Naive B cell (primary cell): ENCODE data around the gene STAT5B. TPM values are rescaled to one million over a fixed set of nuclear protein-coding genes. Genes with fewer than 3 reads are reported as not detected.
"Not testable (repeated sequence)": the region's sequence is repeated elsewhere in the genome, so short reads cannot be mapped to it uniquely, and the experiment has no call there.

Experiments
- ATAC-seq, 2 donors: fragments of 150-1000 bp; cut with Tn5 transposase; 2 replicates each; pipeline ENCODE4 v1.10.0; 2021; ENCODE audit warnings: low read depth in 2 of 2, mild to moderate bottlenecking in 2 of 2, moderate library complexity in 2 of 2
- DNase-seq: peaks from one replicate; pipeline ENCODE4 v3.0.0; 2022
- H3K27ac Mint-ChIP-seq, 6 donors: one replicate each; pipeline ENCODE4 v1.8.0; 2020 to 2022; ENCODE audit warnings: mild to moderate bottlenecking in 6 of 6, mixed read lengths in 6 of 6, moderate library complexity in 5 of 6, inconsistent platforms in 2 of 6
- H3K27me3 Mint-ChIP-seq, 3 donors: one replicate each; pipeline ENCODE4 v1.8.0; 2021 to 2022; ENCODE audit warnings: mixed read lengths in 3 of 3, mild to moderate bottlenecking in 1 of 3
- H3K36me3 Mint-ChIP-seq, 2 donors: one replicate each; pipeline ENCODE4 v1.8.0; 2020 to 2022; ENCODE audit warnings: mixed read lengths in 2 of 2, inconsistent platforms in 1 of 2, mild to moderate bottlenecking in 1 of 2
- H3K4me1 Mint-ChIP-seq, 3 donors: one replicate each; pipeline ENCODE4 v1.8.0; 2020 to 2022; ENCODE audit warnings: mixed read lengths in 3 of 3, inconsistent platforms in 1 of 3, mild to moderate bottlenecking in 1 of 3, moderate library complexity in 1 of 3
- H3K4me3 Mint-ChIP-seq, 8 donors: one replicate each; pipeline ENCODE4 v1.8.0; 2020 to 2022; ENCODE audit warnings: mild to moderate bottlenecking in 8 of 8, mixed read lengths in 8 of 8, moderate library complexity in 8 of 8, inconsistent platforms in 2 of 8
- H3K9me3 Mint-ChIP-seq, 7 donors: one replicate each; pipeline ENCODE4 v1.8.0; 2020 to 2022; ENCODE audit warnings: mixed read lengths in 7 of 7, mild to moderate bottlenecking in 5 of 7, inconsistent platforms in 2 of 7, moderate library complexity in 1 of 7
- polyA plus RNA-seq, 6 donors: library from polyadenylated mRNA; unstranded; fragments of 300-500 nt; fragmentation: Illumina TruSeq; gene quantifications; one replicate each; pipeline ENCODE4 v1.2.3, GENCODE V29; 2021; ENCODE audit warnings: low read depth in 6 of 6

Gene STAT5B
- polyA plus RNA-seq, 6 donors from 2014 or later: 22.8 to 52.6 (median 42.6) TPM

DNA sequence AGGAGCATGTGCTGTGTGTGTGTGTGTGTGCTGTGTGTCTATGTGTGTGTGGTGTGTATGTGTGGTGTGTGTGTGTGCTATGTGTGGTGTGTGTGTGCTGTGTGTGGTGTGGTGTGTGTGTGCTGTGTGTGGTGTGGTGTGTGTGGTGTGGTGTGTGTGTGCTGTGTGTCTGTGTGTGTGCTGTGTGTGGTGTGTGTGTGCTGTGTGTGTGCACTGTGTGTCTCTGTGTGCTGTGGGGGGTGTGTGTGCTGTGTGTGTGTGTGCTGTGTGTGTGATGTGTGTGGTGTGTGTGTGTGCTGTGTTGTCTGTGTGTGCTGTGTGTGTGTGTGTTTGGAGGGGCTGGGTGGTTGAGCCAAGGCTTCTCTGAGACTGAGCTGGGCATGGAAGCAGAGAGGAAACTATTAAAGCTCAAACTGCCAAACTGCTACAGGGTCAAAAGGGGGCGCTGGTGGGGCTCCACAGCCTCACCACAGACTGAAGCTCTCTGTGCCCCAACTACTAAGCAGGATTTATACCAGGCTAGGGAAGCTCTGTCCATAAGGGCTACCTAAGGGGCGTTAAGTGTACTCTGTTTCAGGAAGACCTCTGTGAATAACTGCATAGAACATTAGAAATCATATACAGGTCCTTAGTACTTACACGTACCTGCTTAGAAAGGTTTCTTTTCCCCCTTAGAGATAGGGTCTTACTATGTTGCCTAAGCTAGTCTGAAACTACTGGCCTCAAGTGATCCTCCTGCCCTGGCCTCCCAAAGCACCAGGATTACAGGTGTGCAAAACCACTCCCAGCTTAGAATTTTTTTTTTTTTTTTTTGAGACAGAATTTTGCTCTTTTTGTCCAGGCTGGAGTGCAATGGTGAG lies 54.1 kb downstream of the STAT5B start:
- Mint-ChIP-seq H3K36me3 (peaks cover 8 to 21% of the 10 kb centered on the region in 2 donors), H3K27ac (peak overlapping the region in 5 of 6 donors; percentile 4 to 93 (median 55)), H3K4me1 (peaks cover 5 to 10% (median 8%) of the 10 kb centered on the region in 3 donors), H3K4me3 (no peak overlapping the region), H3K27me3 (no peaks in the 10 kb centered on the region), H3K9me3 (no peaks in the 10 kb centered on the region)
- peak; percentile 24 for DNase-seq
- peak; percentile 67 to 80 for ATAC-seq

GRCh38 chr17:42219280-42219679 lies 56.9 kb downstream of the STAT5B start:
- not testable (repeated sequence) for DNase-seq, H3K27ac Mint-ChIP-seq, H3K4me1 Mint-ChIP-seq, H3K9me3 Mint-ChIP-seq, H3K4me3 Mint-ChIP-seq, ATAC-seq, H3K27me3 Mint-ChIP-seq
- peaks cover 13 to 26% of the 10 kb centered on the region in 2 donors for H3K36me3 Mint-ChIP-seq

GRCh38 chr17:42214156-42214555 lies 62.0 kb downstream of the STAT5B start:
- Mint-ChIP-seq H3K36me3 (peaks cover 18 to 19% of the 10 kb centered on the region in 2 donors), H3K4me1 (peaks cover 0 to 3% (median 0%) of the 10 kb centered on the region in 3 donors)
- ATAC-seq: no peak

GRCh38 chr17:42212382-42212781 lies 63.8 kb downstream of the STAT5B start:
- ATAC-seq (no peak), DNase-seq (no peak)
- Mint-ChIP-seq H3K27me3 (no peaks in the 10 kb centered on the region), H3K36me3 (peaks cover 7 to 16% of the 10 kb centered on the region in 2 donors), H3K27ac (peak overlapping the region in 1 of 6 donors; percentile 29), H3K4me3 (no peak overlapping the region), H3K4me1 (peaks cover 0 to 3% (median 0%) of the 10 kb centered on the region in 3 donors), H3K9me3 (no peaks in the 10 kb centered on the region)

More at GRCh38 chr17:42214156-42214555, 62.0 kb downstream of the STAT5B start:
- no peaks in the 10 kb centered on the region for H3K9me3 Mint-ChIP-seq
- no peak overlapping the region for H3K4me3 Mint-ChIP-seq
- no peaks in the 10 kb centered on the region for H3K27me3 Mint-ChIP-seq
- no peak for DNase-seq
- H3K27ac Mint-ChIP-seq: no peak overlapping the region

DNA sequence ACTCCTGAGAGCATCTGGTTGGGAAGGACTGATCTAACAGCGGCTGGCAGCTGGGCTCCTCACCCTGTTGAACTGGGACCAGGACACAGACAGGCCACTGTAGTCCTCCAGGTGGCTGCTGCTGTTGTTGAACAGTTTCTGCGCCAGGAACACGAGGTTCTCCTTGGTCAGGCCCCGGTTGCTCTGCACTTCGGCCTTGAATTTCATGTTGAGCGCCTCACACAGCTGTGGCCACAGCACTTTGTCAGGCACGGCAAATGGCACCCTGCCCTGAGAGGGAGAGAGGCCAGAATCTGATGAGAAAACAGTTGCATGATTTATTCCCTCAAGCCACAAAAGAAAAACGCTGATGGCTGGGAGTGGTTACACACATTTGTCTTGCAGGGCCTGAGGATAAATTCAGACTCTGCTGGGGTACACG lies 64.3 kb downstream of the STAT5B start:
- DNase-seq, H3K9me3 Mint-ChIP-seq, H3K4me1 Mint-ChIP-seq, ATAC-seq, H3K27me3 Mint-ChIP-seq, H3K4me3 Mint-ChIP-seq: not testable (repeated sequence)
- Mint-ChIP-seq H3K27ac (peak overlapping the region in 1 of 6 donors; percentile 11), H3K36me3 (peaks cover 3 to 14% of the 10 kb centered on the region in 2 donors)

GRCh38 chr17:42210046-42210445 lies 66.1 kb downstream of the STAT5B start:
- no peaks in the 10 kb centered on the region for H3K4me1 Mint-ChIP-seq
- DNase-seq (no peak), ATAC-seq (no peak)
- H3K9me3 Mint-ChIP-seq: no peaks in the 10 kb centered on the region
- peaks cover 0 to 12% of the 10 kb centered on the region in 2 donors for H3K36me3 Mint-ChIP-seq
- no peak overlapping the region for H3K27ac Mint-ChIP-seq
- H3K4me3 Mint-ChIP-seq: no peak overlapping the region
- no peaks in the 10 kb centered on the region for H3K27me3 Mint-ChIP-seq

- not testable (repeated sequence) for H3K27me3 Mint-ChIP-seq, H3K9me3 Mint-ChIP-seq, DNase-seq, ATAC-seq, H3K4me3 Mint-ChIP-seq, H3K4me1 Mint-ChIP-seq
- peaks cover 12 to 14% of the 10 kb centered on the region in 2 donors for H3K36me3 Mint-ChIP-seq
- peak overlapping the region in 1 of 6 donors; percentile 66 for H3K27ac Mint-ChIP-seq
These were observed 70.0 kb downstream of the STAT5B start for GRCh38 chr17:42206153-42206612.

- H3K27ac Mint-ChIP-seq: peak overlapping the region in 3 of 6 donors; percentile 38 to 88 (median 67)
- no peaks in the 10 kb centered on the region for H3K9me3 Mint-ChIP-seq
- ATAC-seq: no peak
- DNase-seq: no peak
- H3K27me3 Mint-ChIP-seq: no peaks in the 10 kb centered on the region
- peaks cover 5 to 16% of the 10 kb centered on the region in 2 donors for H3K36me3 Mint-ChIP-seq
- H3K4me3 Mint-ChIP-seq: no peak overlapping the region
- peaks cover 10 to 17% (median 11%) of the 10 kb centered on the region in 3 donors for H3K4me1 Mint-ChIP-seq
These were observed 72.8 kb downstream of the STAT5B start for GRCh38 chr17:42203354-42203753.

DNA sequence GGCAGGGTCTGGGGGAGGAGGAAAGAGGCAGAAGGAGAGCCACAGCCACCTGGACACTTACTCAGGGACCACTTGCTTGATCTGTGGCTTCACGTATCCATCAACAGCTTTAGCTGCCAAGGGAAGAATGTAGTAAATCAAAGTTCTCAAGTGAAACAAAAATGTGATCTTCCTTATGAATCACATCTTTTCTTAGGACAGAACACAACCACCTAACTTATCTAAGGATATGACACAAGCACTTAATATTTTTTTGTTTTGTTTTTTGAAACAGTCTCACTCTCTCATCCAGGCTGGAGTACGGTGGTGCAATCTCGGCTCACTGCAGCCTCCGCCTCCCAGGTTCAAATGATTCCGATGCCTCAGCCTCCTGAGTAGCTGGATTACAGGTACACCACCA lies 73.5 kb downstream of the STAT5B start:
- peak overlapping the region in 1 of 8 donors; percentile 60 for H3K4me3 Mint-ChIP-seq
- no peaks in the 10 kb centered on the region for H3K27me3 Mint-ChIP-seq
- peak overlapping the region in 5 of 6 donors; percentile 44 to 97 (median 80) for H3K27ac Mint-ChIP-seq
- no peaks in the 10 kb centered on the region for H3K9me3 Mint-ChIP-seq
- H3K4me1 Mint-ChIP-seq: peaks cover 10 to 20% (median 11%) of the 10 kb centered on the region in 3 donors
- ATAC-seq (no peak), DNase-seq (no peak)
- peaks cover 5 to 16% of the 10 kb centered on the region in 2 donors for H3K36me3 Mint-ChIP-seq

DNA sequence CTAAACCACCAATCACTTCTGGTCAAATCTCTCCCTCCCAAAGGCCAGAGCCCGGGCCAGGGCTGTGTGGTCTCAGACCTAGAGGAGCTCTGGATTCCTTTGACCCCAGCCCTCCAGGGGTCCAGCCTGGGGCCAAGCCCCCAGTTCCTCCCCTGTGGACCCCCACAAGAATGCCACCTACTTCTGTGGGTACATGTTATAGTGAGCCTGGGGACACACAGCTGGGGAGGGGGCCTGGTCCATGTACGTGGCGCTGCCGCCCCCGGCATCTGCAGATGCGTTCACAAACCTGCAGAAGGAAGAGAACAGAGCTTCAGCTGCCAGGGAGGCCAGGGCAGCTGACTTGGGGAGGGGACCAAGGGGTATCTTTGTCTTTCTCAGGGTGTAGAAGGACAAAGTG lies 74.0 kb downstream of the STAT5B start:
- H3K4me1 Mint-ChIP-seq: peaks cover 10 to 20% (median 11%) of the 10 kb centered on the region in 3 donors
- H3K27me3 Mint-ChIP-seq: no peaks in the 10 kb centered on the region
- ATAC-seq: no peak
- DNase-seq: no peak
- peak overlapping the region; percentile 44 to 97 (median 82) for H3K27ac Mint-ChIP-seq
- peaks cover under 1 to 16% of the 10 kb centered on the region in 2 donors for H3K36me3 Mint-ChIP-seq
- no peaks in the 10 kb centered on the region for H3K9me3 Mint-ChIP-seq
- peak overlapping the region in 1 of 8 donors; percentile 60 for H3K4me3 Mint-ChIP-seq

DNA sequence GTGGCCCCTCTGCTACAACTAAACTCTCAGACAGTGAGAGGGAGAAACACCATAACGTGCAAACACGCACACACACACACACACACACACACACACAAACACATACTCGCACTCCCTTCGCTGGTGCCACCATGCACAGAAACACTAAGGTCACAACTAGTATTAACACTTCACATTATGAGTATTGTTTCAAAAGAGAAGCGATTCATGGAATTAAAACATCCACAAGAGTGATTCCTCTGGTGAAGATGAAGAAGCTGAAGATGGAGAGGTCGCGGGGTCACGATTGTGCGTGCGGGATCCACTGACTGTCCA lies 74.8 kb downstream of the STAT5B start:
- ATAC-seq (no peak), DNase-seq (no peak)
- Mint-ChIP-seq H3K9me3 (no peaks in the 10 kb centered on the region), H3K4me3 (peak overlapping the region in 1 of 8 donors; percentile 56), H3K4me1 (peaks cover 10 to 20% (median 11%) of the 10 kb centered on the region in 3 donors), H3K36me3 (peaks cover 0 to 16% of the 10 kb centered on the region in 2 donors), H3K27ac (peak overlapping the region in 5 of 6 donors; percentile 49 to 97 (median 71)), H3K27me3 (no peaks in the 10 kb centered on the region)

DNA sequence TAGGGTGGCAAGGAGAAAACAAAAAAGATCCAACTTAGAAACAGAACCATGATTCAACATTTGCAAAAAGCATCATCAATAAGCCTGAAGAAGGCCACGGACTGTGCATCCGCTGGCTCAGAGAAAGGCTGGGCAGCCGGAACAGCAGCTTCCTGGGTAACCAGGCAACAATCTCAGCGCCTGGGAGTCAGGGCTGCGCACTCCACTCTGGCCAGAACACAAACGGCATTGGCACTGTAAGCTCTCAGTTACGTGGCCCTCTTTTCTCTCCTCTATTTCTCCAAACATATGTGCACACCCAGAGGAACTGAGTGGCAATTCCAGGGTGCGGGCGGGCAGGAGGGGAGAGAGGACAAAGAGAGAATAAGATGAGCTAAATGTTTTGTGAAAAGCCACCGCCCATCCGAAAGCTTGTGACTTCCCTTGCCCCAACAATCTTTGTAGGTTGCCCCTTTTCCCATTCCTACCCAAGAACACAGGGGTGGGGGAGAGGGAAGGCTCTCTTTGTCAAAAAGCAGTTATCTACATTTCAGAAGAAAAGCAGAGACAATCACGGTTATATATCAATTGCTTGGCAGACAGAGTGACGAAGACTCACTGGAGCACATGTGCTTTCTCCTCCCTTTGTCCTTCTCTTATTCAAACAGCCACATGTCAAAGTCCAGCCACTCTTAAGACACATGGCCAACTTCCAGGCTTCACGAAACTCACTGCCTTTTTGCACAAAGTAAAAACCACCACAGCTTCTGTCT lies 75.3 kb downstream of the STAT5B start:
- ATAC-seq (no peak), DNase-seq (no peak)
- no peaks in the 10 kb centered on the region for H3K27me3 Mint-ChIP-seq
- H3K27ac Mint-ChIP-seq: peak overlapping the region; percentile 49 to 97 (median 86)
- H3K4me3 Mint-ChIP-seq: peak overlapping the region in 1 of 8 donors; percentile 28
- H3K4me1 Mint-ChIP-seq: peaks cover 10 to 22% (median 11%) of the 10 kb centered on the region in 3 donors
- H3K36me3 Mint-ChIP-seq: peaks cover 0 to 16% of the 10 kb centered on the region in 2 donors
- H3K9me3 Mint-ChIP-seq: no peaks in the 10 kb centered on the region

- Mint-ChIP-seq H3K4me3 (no peak overlapping the region), H3K4me1 (peaks cover 11 to 27% (median 13%) of the 10 kb centered on the region in 3 donors), H3K27me3 (no peaks in the 10 kb centered on the region), H3K36me3 (peaks cover 0 to 16% of the 10 kb centered on the region in 2 donors), H3K9me3 (no peaks in the 10 kb centered on the region), H3K27ac (peak overlapping the region; percentile 97 to 99 (median 98))
- ATAC-seq (no peak), DNase-seq (no peak)
These were observed 76.7 kb downstream of the STAT5B start for GRCh38 chr17:42199416-42200011.
